Thymus (tissue), 11 donors: ENCODE data around the gene ACIN1. TPM values are rescaled to one million over a fixed set of nuclear protein-coding genes. Genes with fewer than 3 reads are reported as not detected.
A peak's percentile ranks its signal among the peaks of the same experiment; 100 is the strongest.

Source experiments
- DNase-seq, 9 donors: peaks; one replicate each; pipeline ENCODE4 v3.0.0-alpha.2; 2013; ENCODE audit warnings: low spot score in 9 of 9, low read depth in 6 of 9, missing footprints in 1 of 9
- H3K27ac ChIP-seq, 2 donors: one replicate each; pipeline ENCODE4 v1.5.1; 2013; ENCODE audit warnings: control low read depth in 1 of 2, low read depth in 1 of 2, low read length in 1 of 2, mild to moderate bottlenecking in 1 of 2, moderate library complexity in 1 of 2
- H3K27me3 ChIP-seq, 2 donors: one replicate each; pipeline ENCODE4 v1.5.1; 2013; ENCODE audit warnings: low read length in 1 of 2; ENCODE audit not compliant: control insufficient read depth in 2 of 2, insufficient read depth in 1 of 2
- H3K36me3 ChIP-seq, 2 donors: one replicate each; pipeline ENCODE4 v1.5.1; 2013; ENCODE audit warnings: low read length in 1 of 2, mild to moderate bottlenecking in 1 of 2, moderate library complexity in 1 of 2; ENCODE audit not compliant: control insufficient read depth in 2 of 2, insufficient read depth in 2 of 2
- H3K4me1 ChIP-seq, 2 donors: one replicate each; pipeline ENCODE4 v1.5.1; 2013; ENCODE audit warnings: low read length in 2 of 2; ENCODE audit not compliant: control insufficient read depth in 2 of 2, insufficient read depth in 2 of 2
- H3K4me3 ChIP-seq, 2 donors: one replicate each; pipeline ENCODE4 v1.5.1; 2013; ENCODE audit warnings: low read length in 2 of 2, control low read depth in 1 of 2, mild to moderate bottlenecking in 1 of 2
- H3K9me3 ChIP-seq, 2 donors: one replicate each; pipeline ENCODE4 v1.5.1; 2013; ENCODE audit warnings: low read length in 1 of 2, mild to moderate bottlenecking in 1 of 2; ENCODE audit not compliant: control insufficient read depth in 2 of 2, insufficient read depth in 1 of 2
- WGBS: extraction: QIAGEN DNeasy Blood & Tissue Kit; methylation state at CpG from one replicate; pipeline ENCODE4 v1.1.7; 2013; 5-methylcytosine and 5-hydroxymethylcytosine counted together
- polyA plus RNA-seq: library from polyadenylated mRNA; stranded (reverse); fragments of 200-250 nt; gene quantifications from one replicate; pipeline ENCODE4 v1.2.3, GENCODE V29; 2013
- total RNA-seq: library from RNA; stranded (reverse); fragments of 120-200 nt; gene quantifications from one replicate; pipeline ENCODE4 v1.2.4, GENCODE V29; 2013
- donor health status: healthy.

ACIN1 gene
- total and polyA plus RNA-seq, 2 donors, result 75.6 to 123 TPM

GRCh38 chr14:23033251-23033727 lies 61.6 kb downstream of the ACIN1 start:
- H3K27ac ChIP-seq, result peak overlapping the region in 1 of 2 donors; percentile 15
- H3K4me3 ChIP-seq, result no peak overlapping the region
- H3K36me3 ChIP-seq, result peaks cover 21 to 41% of the 10 kb centered on the region in 2 donors
- no peaks in the 10 kb centered on the region for H3K9me3 ChIP-seq
- no peaks in the 10 kb centered on the region for H3K27me3 ChIP-seq
- no peak for DNase-seq
- WGBS, result 91% methylated on average over 10 of the region's 10 CpGs
- peaks cover 12 to 20% of the 10 kb centered on the region in 2 donors for H3K4me1 ChIP-seq

- H3K4me3 ChIP-seq, result no peak overlapping the region
- no peak for DNase-seq
- peaks cover 12 to 20% of the 10 kb centered on the region in 2 donors for H3K4me1 ChIP-seq
- 99% methylated on average over 4 of the region's 4 CpGs for WGBS
- H3K27me3 ChIP-seq, result no peaks in the 10 kb centered on the region
- H3K27ac ChIP-seq, result no peak overlapping the region
- H3K36me3 ChIP-seq, result peaks cover 29 to 53% of the 10 kb centered on the region in 2 donors
- no peaks in the 10 kb centered on the region for H3K9me3 ChIP-seq
Observed at GRCh38 chr14:23030936-23031335, 64.0 kb downstream of the ACIN1 start.

- no peaks in the 10 kb centered on the region for H3K9me3 ChIP-seq
- no peak overlapping the region for H3K4me3 ChIP-seq
- H3K4me1 ChIP-seq, result peaks cover 8 to 15% of the 10 kb centered on the region in 2 donors
- no peaks in the 10 kb centered on the region for H3K27me3 ChIP-seq
- peaks cover 39 to 68% of the 10 kb centered on the region in 2 donors for H3K36me3 ChIP-seq
- peak overlapping the region; percentile 62 to 71 for H3K27ac ChIP-seq
- 63% methylated on average over 2 of the region's 2 CpGs for WGBS
- DNase-seq, result peak in 1 of 9 donors; percentile 63
Observed at GRCh38 chr14:23028799-23029198, 66.1 kb downstream of the ACIN1 start.

GRCh38 chr14:23025151-23025814 lies 69.7 kb downstream of the ACIN1 start:
- H3K4me3 ChIP-seq, result no peak overlapping the region
- peaks cover 18 to 36% of the 10 kb centered on the region in 2 donors for H3K36me3 ChIP-seq
- no peak overlapping the region for H3K27ac ChIP-seq
- peaks cover 0 to 16% of the 10 kb centered on the region in 2 donors for H3K4me1 ChIP-seq
- H3K27me3 ChIP-seq, result no peaks in the 10 kb centered on the region
- DNase-seq, result no peak
- no peaks in the 10 kb centered on the region for H3K9me3 ChIP-seq
- 91% methylated on average over 4 of the region's 4 CpGs for WGBS

GRCh38 chr14:23024612-23025075 lies 70.3 kb downstream of the ACIN1 start:
- H3K4me3 ChIP-seq, result no peak overlapping the region
- 89% methylated on average over 7 of the region's 7 CpGs for WGBS
- peaks cover 0 to 22% of the 10 kb centered on the region in 2 donors for H3K4me1 ChIP-seq
- peaks cover 18 to 36% of the 10 kb centered on the region in 2 donors for H3K36me3 ChIP-seq
- no peak overlapping the region for H3K27ac ChIP-seq
- no peak for DNase-seq
- no peaks in the 10 kb centered on the region for H3K9me3 ChIP-seq
- no peaks in the 10 kb centered on the region for H3K27me3 ChIP-seq

GRCh38 chr14:23023795-23024152 lies 71.2 kb downstream of the ACIN1 start:
- WGBS, result 96% methylated on average over 2 of the region's 2 CpGs
- Histone ChIP-seq H3K27me3 (no peaks in the 10 kb centered on the region), H3K27ac (peak overlapping the region in 1 of 2 donors; percentile 12), H3K9me3 (no peaks in the 10 kb centered on the region), H3K4me1 (peaks cover 0 to 19% of the 10 kb centered on the region in 2 donors), H3K4me3 (no peak overlapping the region), H3K36me3 (peaks cover 18 to 30% of the 10 kb centered on the region in 2 donors)
- DNase-seq, result no peak

GRCh38 chr14:23023022-23023794 lies 71.7 kb downstream of the ACIN1 start:
- DNase-seq, result peak in 1 of 9 donors; percentile 39
- Histone ChIP-seq H3K36me3 (peaks cover 18 to 25% of the 10 kb centered on the region in 2 donors), H3K4me1 (peaks cover 0 to 17% of the 10 kb centered on the region in 2 donors), H3K9me3 (no peaks in the 10 kb centered on the region), H3K27me3 (no peaks in the 10 kb centered on the region), H3K4me3 (no peak overlapping the region), H3K27ac (peak overlapping the region in 1 of 2 donors; percentile 54)
- 93% methylated on average over 8 of the region's 8 CpGs for WGBS

- Histone ChIP-seq H3K27ac (no peak overlapping the region), H3K4me1 (peaks cover 0 to 17% of the 10 kb centered on the region in 2 donors), H3K9me3 (no peaks in the 10 kb centered on the region), H3K4me3 (no peak overlapping the region), H3K27me3 (no peaks in the 10 kb centered on the region), H3K36me3 (peaks cover 13 to 19% of the 10 kb centered on the region in 2 donors)
- WGBS, result 92% methylated on average over 7 of the region's 7 CpGs
- DNase-seq, result no peak
Observed at GRCh38 chr14:23021889-23022442, 73.0 kb downstream of the ACIN1 start.

GRCh38 chr14:23021434-23021833 lies 73.5 kb downstream of the ACIN1 start:
- WGBS, result 94% methylated on average over 9 of the region's 9 CpGs
- no peak for DNase-seq
- Histone ChIP-seq H3K27ac (no peak overlapping the region), H3K27me3 (no peaks in the 10 kb centered on the region), H3K4me1 (peaks cover 0 to 17% of the 10 kb centered on the region in 2 donors), H3K4me3 (no peak overlapping the region), H3K9me3 (no peaks in the 10 kb centered on the region), H3K36me3 (peaks cover 13 to 19% of the 10 kb centered on the region in 2 donors)
